Activated CD8-positive, alpha-beta T cell treated with anti-CD3 and anti-CD28 coated beads, Interleukin-2, amount 10 ng/mL, durations not matched to agents 7 days and 5 days (primary cell): ENCODE measurements around the gene MAGI2. TPM values are rescaled to one million over a fixed set of nuclear protein-coding genes. Genes with fewer than 3 reads are reported as not detected.
"Not testable (repeated sequence)": the region's sequence is repeated elsewhere in the genome, so short reads cannot be mapped to it uniquely, and the experiment has no call there.

Experiments used
- ATAC-seq: fragments of 150-1000 bp; cut with Tn5 transposase; one replicate; pipeline ENCODE4 v1.10.0; 2021; ENCODE audit warnings: moderate library complexity
- CTCF ChIA-PET: fragments of 350-600 bp; sonication (Branson Sonifier 250); formaldehyde crosslinking; loops from one replicate; lab custom pipeline; 2021; ENCODE audit warnings: antibody characterized with exemption; lab: Charles Lee
- POLR2A ChIA-PET: fragments of 350-600 bp; sonication (Branson Sonifier 250); formaldehyde crosslinking; loops from one replicate; lab custom pipeline; 2021; ENCODE audit warnings: antibody characterized with exemption; lab: Charles Lee
- DNase-seq: peaks from one replicate; pipeline ENCODE4 v3.0.0-alpha.2; 2020
- H3K27ac Mint-ChIP-seq: one replicate; pipeline ENCODE4 v1.8.0; 2021; ENCODE audit warnings: mild to moderate bottlenecking, mixed read lengths
- H3K27me3 Mint-ChIP-seq: one replicate; pipeline ENCODE4 v1.8.0; 2021; ENCODE audit warnings: low read depth, mixed read lengths
- H3K36me3 Mint-ChIP-seq: one replicate; pipeline ENCODE4 v1.8.0; 2021; ENCODE audit warnings: low read depth, mixed read lengths
- H3K4me1 Mint-ChIP-seq: one replicate; pipeline ENCODE4 v1.8.0; 2021; ENCODE audit warnings: low read depth, mixed read lengths
- H3K4me3 Mint-ChIP-seq: one replicate; pipeline ENCODE4 v1.8.0; 2021; ENCODE audit warnings: mild to moderate bottlenecking, mixed read lengths
- H3K9me3 Mint-ChIP-seq: one replicate; pipeline ENCODE4 v1.8.0; 2022; ENCODE audit warnings: mixed read lengths; ENCODE audit not compliant: insufficient read depth
- total RNA-seq, 2 experiments: library from RNA; stranded (reverse); gene quantifications; one replicate each; pipeline ENCODE4 v1.2.3, GENCODE V29; 2021

The MAGI2 gene
- total RNA-seq, 2 experiments from 2014 or later, result 0.05 TPM; not detected in 1

GRCh38 chr7:78539825-78540224 lies 913.6 kb downstream of the MAGI2 start:
- ATAC-seq (no peak), DNase-seq (no peak)
- no peak overlapping the region for H3K27ac Mint-ChIP-seq
- H3K4me1 Mint-ChIP-seq, result no peaks in the 10 kb centered on the region
- H3K4me3 Mint-ChIP-seq, result no peak overlapping the region
- ChIA-PET POLR2A (no interaction called here), CTCF (no interaction called here)
- no peaks in the 10 kb centered on the region for H3K36me3 Mint-ChIP-seq
- H3K27me3 Mint-ChIP-seq, result no peaks in the 10 kb centered on the region
- H3K9me3 Mint-ChIP-seq, result peaks cover 4% of the 10 kb centered on the region

GRCh38 chr7:78535655-78536054 lies 917.8 kb downstream of the MAGI2 start:
- Mint-ChIP-seq H3K27ac (no peak overlapping the region), H3K4me3 (no peak overlapping the region), H3K27me3 (no peaks in the 10 kb centered on the region), H3K9me3 (peaks cover 4% of the 10 kb centered on the region), H3K4me1 (no peaks in the 10 kb centered on the region), H3K36me3 (no peaks in the 10 kb centered on the region)
- DNase-seq, result no peak
- ChIA-PET CTCF (interaction anchor here (0.7 kb wide), 1 partner anchor 53 kb away, joined by 3 read pairs; no protein-coding TSS in a partner anchor), POLR2A (no interaction called here)
- ATAC-seq, result no peak

- ATAC-seq, result no peak
- POLR2A ChIA-PET, result no interaction called here
- H3K27ac Mint-ChIP-seq, result no peak overlapping the region
Observed at GRCh38 chr7:78530351-78530750, 923.1 kb downstream of the MAGI2 start.

GRCh38 chr7:78529392-78529791 lies 924.1 kb downstream of the MAGI2 start:
- DNase-seq, result no peak
- Mint-ChIP-seq H3K4me1 (no peaks in the 10 kb centered on the region), H3K27ac (no peak overlapping the region), H3K4me3 (no peak overlapping the region), H3K9me3 (no peaks in the 10 kb centered on the region), H3K36me3 (no peaks in the 10 kb centered on the region), H3K27me3 (no peaks in the 10 kb centered on the region)
- ChIA-PET POLR2A (no interaction called here), CTCF (no interaction called here)
- no peak for ATAC-seq

More at GRCh38 chr7:78530351-78530750, 923.1 kb downstream of the MAGI2 start:
- DNase-seq, result no peak
- CTCF ChIA-PET, result no interaction called here
- no peaks in the 10 kb centered on the region for H3K9me3 Mint-ChIP-seq
- H3K27me3 Mint-ChIP-seq, result no peaks in the 10 kb centered on the region
- no peaks in the 10 kb centered on the region for H3K36me3 Mint-ChIP-seq
- no peak overlapping the region for H3K4me3 Mint-ChIP-seq
- H3K4me1 Mint-ChIP-seq, result no peaks in the 10 kb centered on the region

GRCh38 chr7:78528964-78529363 lies 924.5 kb downstream of the MAGI2 start:
- H3K4me3 Mint-ChIP-seq, result no peak overlapping the region
- POLR2A ChIA-PET, result no interaction called here

GRCh38 chr7:78523930-78524329 lies 929.5 kb downstream of the MAGI2 start:
- H3K27me3 Mint-ChIP-seq, result no peaks in the 10 kb centered on the region
- ATAC-seq (no peak), DNase-seq (no peak)
- no peak overlapping the region for H3K4me3 Mint-ChIP-seq
- H3K27ac Mint-ChIP-seq, result no peak overlapping the region
- ChIA-PET POLR2A (no interaction called here), CTCF (no interaction called here)
- H3K9me3 Mint-ChIP-seq, result no peaks in the 10 kb centered on the region
- H3K36me3 Mint-ChIP-seq, result no peaks in the 10 kb centered on the region
- H3K4me1 Mint-ChIP-seq, result no peaks in the 10 kb centered on the region

More at GRCh38 chr7:78528964-78529363, 924.5 kb downstream of the MAGI2 start:
- Mint-ChIP-seq H3K27ac (no peak overlapping the region), H3K4me1 (no peaks in the 10 kb centered on the region), H3K9me3 (no peaks in the 10 kb centered on the region), H3K36me3 (no peaks in the 10 kb centered on the region), H3K27me3 (no peaks in the 10 kb centered on the region)
- ATAC-seq (no peak), DNase-seq (no peak)
- CTCF ChIA-PET, result no interaction called here

GRCh38 chr7:78521961-78522360 lies 931.5 kb downstream of the MAGI2 start:
- no peak overlapping the region for H3K4me3 Mint-ChIP-seq
- H3K36me3 Mint-ChIP-seq, result no peaks in the 10 kb centered on the region
- H3K9me3 Mint-ChIP-seq, result no peaks in the 10 kb centered on the region
- POLR2A ChIA-PET, result no interaction called here
- no peak for DNase-seq
- H3K27ac Mint-ChIP-seq, result no peak overlapping the region
- H3K4me1 Mint-ChIP-seq, result no peaks in the 10 kb centered on the region
- no peak for ATAC-seq
- no peaks in the 10 kb centered on the region for H3K27me3 Mint-ChIP-seq
- CTCF ChIA-PET, result no interaction called here

GRCh38 chr7:78516450-78516849 lies 937.0 kb downstream of the MAGI2 start:
- Mint-ChIP-seq H3K4me1 (no peaks in the 10 kb centered on the region), H3K27ac (no peak overlapping the region)
- CTCF ChIA-PET, result no interaction called here

GRCh38 chr7:78514634-78515033 lies 938.8 kb downstream of the MAGI2 start:
- DNase-seq (no peak), ATAC-seq (no peak)
- Mint-ChIP-seq H3K36me3 (no peaks in the 10 kb centered on the region), H3K27me3 (no peaks in the 10 kb centered on the region), H3K4me1 (no peaks in the 10 kb centered on the region), H3K9me3 (no peaks in the 10 kb centered on the region), H3K27ac (no peak overlapping the region), H3K4me3 (no peak overlapping the region)
- CTCF ChIA-PET, result interaction anchor here (0.5 kb wide), 1 partner anchor 1053 kb away, joined by 3 read pairs; no protein-coding TSS in a partner anchor
- POLR2A ChIA-PET, result interaction anchor here (0.7 kb wide), 1 partner anchor 21 kb away, joined by 3 read pairs; no protein-coding TSS in a partner anchor

More at GRCh38 chr7:78516450-78516849, 937.0 kb downstream of the MAGI2 start:
- Mint-ChIP-seq H3K27me3 (no peaks in the 10 kb centered on the region), H3K36me3 (no peaks in the 10 kb centered on the region), H3K4me3 (no peak overlapping the region), H3K9me3 (no peaks in the 10 kb centered on the region)
- no peak for DNase-seq
- POLR2A ChIA-PET, result no interaction called here
- no peak for ATAC-seq

- Mint-ChIP-seq H3K4me1 (no peaks in the 10 kb centered on the region), H3K27me3 (no peaks in the 10 kb centered on the region), H3K36me3 (no peaks in the 10 kb centered on the region), H3K27ac (no peak overlapping the region), H3K9me3 (no peaks in the 10 kb centered on the region), H3K4me3 (no peak overlapping the region)
- CTCF ChIA-PET, result no interaction called here
- DNase-seq (no peak), ATAC-seq (no peak)
- POLR2A ChIA-PET, result no interaction called here
Observed at GRCh38 chr7:78510580-78511188, 942.8 kb downstream of the MAGI2 start.

GRCh38 chr7:78503301-78503700 lies 950.2 kb downstream of the MAGI2 start:
- H3K4me3 Mint-ChIP-seq, H3K36me3 Mint-ChIP-seq, DNase-seq, CTCF ChIA-PET, H3K4me1 Mint-ChIP-seq, H3K27ac Mint-ChIP-seq, POLR2A ChIA-PET, H3K27me3 Mint-ChIP-seq, H3K9me3 Mint-ChIP-seq, ATAC-seq: not testable (repeated sequence)

- H3K27me3 Mint-ChIP-seq, result no peaks in the 10 kb centered on the region
- POLR2A ChIA-PET, result no interaction called here
Observed at GRCh38 chr7:78501064-78501463, 952.4 kb downstream of the MAGI2 start.

GRCh38 chr7:78499971-78500370 lies 953.5 kb downstream of the MAGI2 start:
- CTCF ChIA-PET, result no interaction called here
- H3K4me1 Mint-ChIP-seq, result no peaks in the 10 kb centered on the region
- H3K4me3 Mint-ChIP-seq, result no peak overlapping the region
- DNase-seq (no peak), ATAC-seq (no peak)
- POLR2A ChIA-PET, result no interaction called here
- no peaks in the 10 kb centered on the region for H3K27me3 Mint-ChIP-seq
- no peaks in the 10 kb centered on the region for H3K36me3 Mint-ChIP-seq
- no peaks in the 10 kb centered on the region for H3K9me3 Mint-ChIP-seq
- H3K27ac Mint-ChIP-seq, result no peak overlapping the region

More at GRCh38 chr7:78501064-78501463, 952.4 kb downstream of the MAGI2 start:
- CTCF ChIA-PET, result no interaction called here
- no peak overlapping the region for H3K4me3 Mint-ChIP-seq
- H3K36me3 Mint-ChIP-seq, result no peaks in the 10 kb centered on the region
- H3K4me1 Mint-ChIP-seq, result no peaks in the 10 kb centered on the region
- ATAC-seq (no peak), DNase-seq (no peak)
- no peaks in the 10 kb centered on the region for H3K9me3 Mint-ChIP-seq
- no peak overlapping the region for H3K27ac Mint-ChIP-seq
